ENCODE results near the gene DENND1A.
A peak's percentile ranks its signal among the peaks of the same experiment; 100 is the strongest.

DENND1A gene

DNA sequence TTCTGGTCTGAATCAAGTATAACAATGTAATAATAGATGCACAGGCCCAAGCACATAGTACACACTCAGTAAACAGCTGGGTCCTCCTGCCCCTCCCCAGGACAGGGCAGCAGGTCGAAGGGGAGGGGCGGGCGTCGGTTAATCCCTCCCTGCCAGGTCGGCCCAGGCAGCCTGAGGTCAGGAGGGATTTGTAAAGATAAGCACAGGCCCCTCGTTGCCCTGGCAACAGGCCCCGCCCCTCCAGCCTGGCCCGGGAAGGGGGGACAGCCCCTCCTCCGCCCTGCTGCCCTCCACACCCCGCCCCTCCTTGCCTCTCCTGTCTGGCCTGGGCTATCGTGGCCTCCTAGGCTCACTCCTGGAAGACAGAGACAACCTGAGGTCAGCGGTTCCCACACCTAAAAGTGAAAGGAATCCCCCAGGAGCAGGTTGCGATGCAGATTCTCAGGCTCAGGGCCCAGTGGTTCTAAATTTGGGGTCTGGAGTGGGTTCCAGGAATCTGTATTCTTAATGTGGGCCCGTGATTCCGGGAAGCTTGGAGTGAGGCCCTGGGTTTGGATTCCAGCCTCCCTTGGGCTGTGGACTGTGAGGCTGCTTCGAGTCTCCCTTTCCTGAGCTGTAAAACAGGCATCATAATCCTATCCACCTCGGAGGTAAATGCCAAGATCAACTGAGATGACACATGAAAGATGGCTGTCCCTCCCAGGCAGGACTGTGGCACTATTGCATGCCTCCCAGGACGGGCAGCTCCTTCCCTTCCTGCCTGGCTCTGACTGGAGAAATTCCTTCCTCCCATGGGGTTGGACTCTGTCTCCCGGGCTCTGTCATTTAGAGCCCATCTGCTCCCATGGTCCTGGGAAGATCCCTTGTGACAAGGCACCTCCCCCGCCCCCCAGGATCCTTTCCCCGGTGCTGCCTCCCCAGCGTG lies 569.5 kb downstream of the DENND1A start:
- DNase-seq, result no peak

DNA sequence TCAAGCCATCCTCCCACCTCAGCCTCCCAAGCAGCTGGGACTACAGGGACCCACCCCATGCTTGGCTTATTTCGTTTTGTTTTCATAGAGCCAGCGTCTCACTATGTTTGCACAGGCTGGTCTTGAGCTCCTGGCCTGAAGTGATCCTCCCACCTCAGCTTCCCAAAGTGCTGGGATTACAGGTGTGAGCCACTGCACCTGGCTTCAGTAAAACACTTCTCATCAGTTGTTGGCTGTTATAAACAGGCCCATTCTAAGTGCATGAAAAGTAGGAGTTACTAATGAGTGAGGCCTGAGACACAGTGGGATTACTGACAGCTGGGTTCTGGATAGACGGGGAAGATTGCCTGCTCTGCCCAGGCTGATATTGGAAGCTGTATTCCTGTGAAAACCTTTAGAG lies 570.4 kb downstream of the DENND1A start:
- DNase-seq, result no peak

GRCh38 chr9:123359106-123359505 lies 570.8 kb downstream of the DENND1A start:
- no peak for DNase-seq

DNA sequence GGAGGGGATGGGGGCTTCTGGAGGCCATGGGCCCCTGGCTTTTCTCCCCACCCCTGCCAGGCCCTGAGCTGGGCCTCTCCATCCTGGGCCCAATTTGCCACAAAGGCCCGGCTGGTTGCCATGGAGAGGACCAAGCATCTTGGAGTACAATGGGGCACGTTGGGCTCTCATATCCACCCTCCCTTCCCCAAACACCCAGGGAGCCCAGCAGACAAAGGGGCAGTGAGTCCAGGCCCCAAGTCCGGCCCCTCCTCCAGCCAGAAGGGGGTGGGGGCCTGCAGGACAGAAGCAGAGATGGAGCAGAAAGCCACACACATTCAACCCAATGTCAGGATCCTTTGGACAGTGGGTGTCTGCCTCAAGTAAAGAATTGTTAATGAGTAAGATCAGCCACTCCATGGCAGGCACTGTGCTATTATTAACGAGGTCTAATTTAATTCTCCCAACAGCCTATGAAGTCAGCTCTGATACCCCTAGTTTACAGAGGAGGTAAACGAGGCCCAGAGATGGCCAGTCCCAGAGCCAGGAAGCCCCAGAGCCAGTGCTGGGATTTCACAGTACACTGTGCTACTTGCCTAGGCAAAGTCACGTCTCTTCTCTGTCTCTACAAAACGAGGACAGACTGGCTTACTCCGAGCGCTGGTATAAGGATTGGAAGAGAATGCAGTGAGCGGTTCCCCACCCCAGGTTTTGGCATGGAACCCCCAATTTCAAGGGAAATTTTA lies 571.6 kb downstream of the DENND1A start:
- DNase-seq, result no peak

GRCh38 chr9:123357743-123358059 lies 572.2 kb downstream of the DENND1A start:
- no peak for DNase-seq

- DNase-seq, result no peak
Measured at GRCh38 chr9:123356851-123357742, 572.8 kb downstream of the DENND1A start.

DNA sequence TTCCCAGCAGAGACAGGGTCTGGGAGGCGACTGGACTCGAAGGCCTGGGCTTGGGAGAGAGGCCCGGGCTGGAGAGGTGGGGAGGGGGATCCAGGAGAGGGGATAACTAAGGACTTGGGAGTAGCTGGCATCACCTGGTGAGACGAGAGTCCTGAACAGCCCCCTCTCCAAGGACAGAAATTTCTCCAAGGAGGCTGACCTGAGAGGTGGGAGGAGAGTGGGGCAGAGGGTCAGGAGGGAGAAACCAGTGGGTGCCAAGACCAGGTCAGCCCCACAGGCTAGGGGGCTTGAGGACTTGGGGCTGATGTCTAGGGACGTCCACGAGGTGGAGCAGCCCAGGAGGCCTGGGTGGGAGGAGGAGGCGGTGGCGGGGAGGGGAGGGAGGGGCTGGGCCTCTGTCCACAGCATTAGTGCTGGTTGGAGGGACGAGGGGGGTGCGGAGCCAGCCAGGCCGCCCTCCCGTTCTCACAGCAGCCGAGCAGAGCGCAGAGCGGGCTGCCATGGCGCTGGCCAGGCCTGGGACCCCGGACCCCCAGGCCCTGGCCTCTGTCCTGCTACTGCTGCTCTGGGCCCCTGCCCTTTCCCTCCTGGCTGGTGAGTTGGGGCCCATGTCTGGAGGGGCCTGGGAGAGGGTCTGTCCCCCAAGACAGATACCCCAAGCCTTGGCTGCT lies 574.0 kb downstream of the DENND1A start, which contains the start of gene CRB2:
TSS of gene CRB2 (plus strand) at position 437 of the 671 bp plus-strand sequence. CDS start at position 501, 64 bp downstream.
- DNase-seq, result no peak

DNA sequence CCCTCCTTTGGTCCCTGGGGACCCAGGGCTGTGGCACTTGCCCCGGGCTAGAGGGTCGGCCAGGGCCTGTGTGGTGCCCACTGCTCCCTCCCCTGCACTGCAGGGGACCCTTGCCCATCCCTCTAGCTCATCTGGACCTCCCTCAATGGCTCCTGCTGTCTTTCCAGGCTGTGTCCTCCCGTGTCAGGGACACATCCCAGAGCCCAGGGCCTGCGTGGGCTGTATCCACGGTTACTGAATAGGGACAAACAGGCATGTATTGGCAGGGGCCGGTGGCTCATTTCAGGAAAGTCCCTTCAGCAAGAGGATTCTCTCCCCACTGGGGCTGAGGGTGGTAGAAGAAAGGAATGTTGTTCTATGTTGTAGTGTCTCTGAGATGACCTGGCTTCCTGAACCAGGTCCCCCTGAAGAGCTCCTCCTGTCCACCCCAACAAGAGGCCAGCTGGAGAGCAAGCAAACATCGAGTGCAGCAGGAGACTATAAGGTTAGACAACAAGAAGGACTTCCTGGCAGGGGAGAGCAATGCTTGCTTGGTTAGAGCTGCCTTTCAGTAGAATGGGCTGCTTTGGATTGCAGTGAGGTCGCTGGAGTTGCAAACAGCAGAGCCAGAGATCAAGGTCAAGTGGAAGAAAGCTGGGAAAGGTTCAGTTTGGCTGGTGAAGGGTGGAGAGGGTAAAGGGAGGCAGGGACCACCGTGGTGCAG lies 575.0 kb downstream of the DENND1A start:
- DNase-seq, result no peak

- peak in 1 of 2 experiments; percentile 31 for DNase-seq
Measured at GRCh38 chr9:123353984-123354591, 575.8 kb downstream of the DENND1A start.

DNA sequence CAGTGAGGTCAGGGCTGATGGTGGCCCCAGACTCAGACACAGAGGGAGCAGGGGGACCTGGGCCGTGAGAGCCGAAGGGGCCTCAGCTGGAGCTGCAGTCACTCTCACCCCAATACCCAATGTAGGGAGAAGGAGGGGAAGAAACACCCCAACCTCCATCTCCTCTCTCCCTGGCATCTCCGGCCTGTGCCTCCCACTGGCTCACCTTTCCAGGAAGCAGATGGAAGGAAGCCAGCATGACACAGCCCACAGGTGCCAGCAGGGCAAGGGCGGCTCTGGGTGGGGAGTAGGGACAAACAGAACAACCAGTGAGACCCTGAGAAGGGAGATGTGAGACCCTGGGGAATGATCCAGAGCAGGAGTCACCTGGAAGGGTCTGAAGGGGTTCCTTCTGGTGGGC lies 576.9 kb downstream of the DENND1A start:
- DNase-seq, result no peak

- DNase-seq, result peak in 1 of 2 experiments; percentile 5
Measured at GRCh38 chr9:123350590-123351310, 579.2 kb downstream of the DENND1A start.

DNA sequence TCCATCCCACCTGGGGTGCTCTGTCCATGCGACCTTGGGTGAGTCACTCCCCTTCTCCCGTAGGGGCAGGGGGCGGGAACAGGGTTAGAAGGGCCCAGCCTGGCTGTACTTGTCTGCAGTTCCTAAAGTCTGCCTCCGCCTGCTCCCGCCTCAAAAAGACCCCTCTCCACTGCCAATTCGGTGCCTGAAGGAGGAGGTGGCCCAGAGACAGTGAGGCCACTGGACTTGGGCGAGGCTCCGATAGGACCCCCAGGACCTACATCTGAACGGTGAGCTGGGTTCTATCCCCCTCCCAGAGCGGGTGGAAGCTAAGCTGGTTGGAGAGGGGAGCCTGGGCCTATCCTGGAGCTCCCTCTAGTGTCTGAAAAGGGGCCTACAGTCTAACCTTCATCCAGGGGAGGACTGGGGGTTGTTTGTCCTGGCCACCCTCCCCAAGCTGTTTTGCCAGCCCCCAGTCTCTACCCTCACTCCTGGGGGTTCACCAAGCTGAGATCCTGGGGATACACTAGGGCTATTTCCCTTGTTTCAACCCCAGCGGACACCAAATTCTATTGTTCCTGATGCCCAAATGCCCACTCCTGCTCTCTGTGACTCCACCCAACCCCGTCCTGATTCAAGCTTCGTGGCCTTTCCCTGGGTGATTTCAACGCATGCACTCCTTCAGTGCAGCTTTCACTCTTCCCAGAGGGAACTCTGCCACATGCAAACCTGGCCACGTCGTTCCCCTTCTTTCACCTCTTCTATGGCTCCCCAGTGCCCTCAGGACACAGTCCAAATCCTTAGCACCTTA lies 580.0 kb downstream of the DENND1A start:
- peak in 1 of 2 experiments; percentile 52 for DNase-seq

DNA sequence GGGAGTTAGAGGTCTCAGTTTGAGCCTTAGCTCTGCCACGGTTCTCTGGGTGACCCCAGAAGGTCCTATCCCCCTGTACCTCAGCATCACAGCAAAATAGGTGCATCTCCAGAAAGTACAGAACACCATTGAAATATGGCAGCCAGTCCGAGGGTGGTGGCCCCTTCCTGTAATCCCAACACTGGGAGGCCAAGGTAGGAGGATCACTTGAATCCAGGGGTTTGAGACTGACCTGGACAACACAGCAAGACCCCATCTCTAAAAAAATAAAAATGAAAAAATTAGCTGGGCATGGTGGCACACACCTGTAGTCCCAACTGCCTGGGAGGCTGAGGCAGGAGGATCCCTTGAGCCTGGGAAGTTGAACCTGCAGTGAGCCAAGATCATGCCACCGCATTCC lies 580.9 kb downstream of the DENND1A start:
- no peak for DNase-seq

- DNase-seq, result no peak
Measured at GRCh38 chr9:123348317-123348992, 581.5 kb downstream of the DENND1A start.

DNA sequence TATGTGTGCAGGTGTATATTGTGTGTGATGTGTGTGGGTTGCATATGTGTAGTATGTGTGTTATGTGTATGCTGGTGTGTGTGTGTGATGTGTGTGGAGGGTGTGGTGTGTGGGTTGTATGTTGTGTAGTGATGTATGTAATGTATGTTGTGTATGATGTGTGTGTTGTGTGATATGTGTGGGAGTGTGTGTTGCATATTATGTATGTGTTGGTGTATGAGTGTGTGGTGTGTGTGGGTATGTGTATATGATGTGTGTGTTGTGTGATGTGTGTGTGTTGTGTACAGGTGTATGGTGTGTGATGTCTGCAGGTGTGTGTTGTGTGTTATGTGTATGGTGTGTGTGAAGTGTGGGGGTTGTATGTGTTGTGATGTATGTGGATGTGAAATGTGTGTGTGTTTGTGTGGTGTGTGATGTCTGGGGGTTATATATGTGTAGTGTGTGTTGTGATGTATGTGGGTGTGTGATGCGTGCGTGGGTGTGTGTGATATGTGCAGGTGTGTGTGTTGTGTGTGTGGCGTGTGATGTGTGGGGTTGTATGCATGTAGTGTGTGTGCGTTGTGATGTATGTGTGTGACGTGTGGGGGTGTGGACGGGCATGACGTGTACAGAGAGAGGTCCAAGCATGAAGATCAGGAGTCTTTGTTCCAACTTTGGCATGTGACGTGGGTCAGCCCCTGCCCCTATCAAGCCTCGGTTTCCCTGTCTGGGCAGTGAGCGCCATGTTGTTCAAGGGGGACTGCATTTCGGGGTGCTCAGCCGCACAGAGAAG lies 582.5 kb downstream of the DENND1A start:
- DNase-seq, result no peak

DNA sequence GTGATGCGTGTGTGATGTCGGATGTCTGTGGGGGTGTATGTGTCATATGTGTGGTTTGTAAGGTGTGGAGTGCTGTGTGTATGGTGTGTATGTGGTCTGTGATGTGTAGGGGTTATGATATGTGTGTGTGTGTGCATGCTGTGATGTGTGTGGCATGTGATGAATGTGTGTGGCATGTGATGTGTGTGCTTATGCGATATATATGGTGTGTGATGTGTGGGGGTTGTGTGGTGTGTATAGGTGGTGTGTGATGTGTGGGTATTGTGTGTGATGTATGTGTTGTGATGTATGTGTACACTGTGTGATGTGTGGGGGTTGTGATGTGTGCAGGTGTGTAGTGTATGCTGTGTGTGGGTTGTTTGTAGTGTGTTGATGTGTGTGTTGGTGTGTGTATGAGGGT lies 583.1 kb downstream of the DENND1A start:
- DNase-seq, result no peak

- DNase-seq, result no peak
Measured at GRCh38 chr9:123346026-123346425, 583.9 kb downstream of the DENND1A start.

GRCh38 chr9:123345567-123345955 lies 584.4 kb downstream of the DENND1A start:
- DNase-seq, result no peak

Data from NCI-H446 (cell line).